Pons (tissue), 1 donor: ENCODE data around the gene SYNPR.
A peak's percentile ranks its signal among the peaks of the same experiment; 100 is the strongest.

Source experiments
- DNase-seq: peaks from one replicate; pipeline ENCODE4 v3.0.0-alpha.2; 2016; ENCODE audit warnings: low spot score

Gene SYNPR

GRCh38 chr3:63304421-63304820 is 26.3 kb downstream of the SYNPR start:
- DNase-seq, result no peak

- no peak for DNase-seq
These were observed 30.0 kb downstream of the SYNPR start for GRCh38 chr3:63308072-63308471.

GRCh38 chr3:63309768-63310167 is 31.7 kb downstream of the SYNPR start:
- no peak for DNase-seq

- DNase-seq, result no peak
These were observed 45.7 kb downstream of the SYNPR start for GRCh38 chr3:63323766-63324165.

- DNase-seq, result no peak
These were observed 46.5 kb downstream of the SYNPR start for GRCh38 chr3:63324621-63325020.

GRCh38 chr3:63325386-63325785 is 47.3 kb downstream of the SYNPR start:
- no peak for DNase-seq

- DNase-seq, result no peak
These were observed 50.3 kb downstream of the SYNPR start for GRCh38 chr3:63328365-63328764.

GRCh38 chr3:63331520-63331919 is 53.4 kb downstream of the SYNPR start:
- no peak for DNase-seq

GRCh38 chr3:63333815-63334214 is 55.7 kb downstream of the SYNPR start:
- no peak for DNase-seq

- DNase-seq, result no peak
These were observed 60.2 kb downstream of the SYNPR start for GRCh38 chr3:63338351-63338750.

- peak; percentile 26 for DNase-seq
These were observed 65.6 kb downstream of the SYNPR start for GRCh38 chr3:63343674-63344073.

GRCh38 chr3:63344661-63345060 is 66.6 kb downstream of the SYNPR start:
- DNase-seq, result no peak

- peak; percentile 52 for DNase-seq
These were observed 71.8 kb downstream of the SYNPR start for GRCh38 chr3:63349583-63350573.

GRCh38 chr3:63351159-63352007 is 73.3 kb downstream of the SYNPR start:
- DNase-seq, result peak; percentile 80

GRCh38 chr3:63352008-63352279 is 73.8 kb downstream of the SYNPR start:
- no peak for DNase-seq

GRCh38 chr3:63353383-63353782 is 75.3 kb downstream of the SYNPR start:
- DNase-seq, result no peak

GRCh38 chr3:63354160-63354559 is 76.1 kb downstream of the SYNPR start:
- no peak for DNase-seq

GRCh38 chr3:63355809-63356208 is 77.7 kb downstream of the SYNPR start:
- no peak for DNase-seq

GRCh38 chr3:63364495-63364894 is 86.4 kb downstream of the SYNPR start:
- DNase-seq, result no peak

- no peak for DNase-seq
These were observed 86.8 kb downstream of the SYNPR start for GRCh38 chr3:63364910-63365309.

GRCh38 chr3:63365671-63366070 is 87.6 kb downstream of the SYNPR start:
- no peak for DNase-seq

GRCh38 chr3:63370094-63370493 is 92.0 kb downstream of the SYNPR start:
- no peak for DNase-seq

GRCh38 chr3:63383040-63383439 is 104.9 kb downstream of the SYNPR start:
- DNase-seq, result no peak
